Globus pallidus (tissue), 1 donor: Measurements from ENCODE around the gene TPSG1.
"Not testable (repeated sequence)": the region's sequence is repeated elsewhere in the genome, so short reads cannot be mapped to it uniquely, and the experiment has no call there.

ENCODE experiments used
- DNase-seq: peaks from one replicate; pipeline ENCODE4 v3.0.0-alpha.2; 2015; ENCODE audit warnings: low spot score

Gene TPSG1

GRCh38 chr16:1225051-1225451, at the start of gene TPSG1:
Gene TPSG1, minus strand, starts transcription at chr16:1225268. Its CDS starts 16 bp downstream, at chr16:1225252.
- no peak for DNase-seq

DNA sequence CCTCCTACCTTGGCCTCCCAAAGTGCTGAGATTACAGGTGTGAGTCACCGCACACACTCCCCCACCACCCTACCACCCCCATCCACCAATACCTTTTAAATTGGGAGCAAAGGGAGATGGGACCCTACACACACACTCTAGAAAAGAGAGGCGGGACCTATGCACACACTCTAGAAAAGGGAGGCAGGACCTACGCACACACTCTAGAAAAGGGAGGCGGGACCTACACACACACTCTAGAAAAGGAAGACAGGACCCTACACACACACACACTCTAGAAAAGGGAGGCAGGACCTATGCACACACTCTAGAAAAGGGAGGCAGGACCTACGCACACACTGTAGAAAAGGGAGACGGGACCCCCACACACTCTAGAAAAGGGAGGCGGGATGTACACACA, 49.7 kb upstream of the TPSG1 start:
- DNase-seq = no peak

GRCh38 chr16:1273816-1274215, 48.7 kb upstream of the TPSG1 start:
- no peak for DNase-seq

GRCh38 chr16:1272453-1273198, 47.6 kb upstream of the TPSG1 start:
- DNase-seq = no peak

DNA sequence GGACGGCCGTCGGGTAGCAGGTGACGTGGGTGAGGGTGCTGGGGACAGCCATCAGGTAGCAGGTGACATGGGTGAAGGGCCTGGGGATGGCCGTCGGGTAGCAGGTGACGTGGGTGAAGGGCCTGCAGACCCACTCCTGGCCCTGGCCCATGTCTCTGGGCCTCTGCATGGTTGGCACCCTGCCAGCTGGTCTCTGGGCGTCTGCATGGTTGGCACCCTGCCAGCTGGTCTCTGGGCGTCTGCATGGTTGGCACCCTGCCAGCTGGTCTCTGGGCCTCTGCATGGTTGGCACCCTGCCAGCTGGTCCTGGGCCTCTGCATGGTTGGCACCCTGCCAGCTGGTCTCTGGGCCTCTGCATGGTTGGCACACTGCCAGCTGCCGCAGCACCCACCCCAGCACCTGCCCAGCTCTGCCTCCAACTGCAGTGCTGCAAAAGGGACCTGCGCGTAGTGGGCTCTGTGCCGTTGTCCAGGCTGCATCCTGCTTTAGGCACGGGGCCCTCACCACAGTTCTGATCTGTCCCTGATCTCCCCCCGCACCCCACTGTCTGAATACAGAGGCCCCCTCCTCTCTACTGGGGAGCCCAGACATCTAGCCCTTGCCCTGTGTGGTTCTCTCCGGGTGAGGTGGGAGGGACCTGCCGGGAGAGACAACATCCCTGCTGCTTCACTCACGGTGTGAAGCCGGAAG, 46.8 kb upstream of the TPSG1 start:
- peak; percentile 2 for DNase-seq

DNA sequence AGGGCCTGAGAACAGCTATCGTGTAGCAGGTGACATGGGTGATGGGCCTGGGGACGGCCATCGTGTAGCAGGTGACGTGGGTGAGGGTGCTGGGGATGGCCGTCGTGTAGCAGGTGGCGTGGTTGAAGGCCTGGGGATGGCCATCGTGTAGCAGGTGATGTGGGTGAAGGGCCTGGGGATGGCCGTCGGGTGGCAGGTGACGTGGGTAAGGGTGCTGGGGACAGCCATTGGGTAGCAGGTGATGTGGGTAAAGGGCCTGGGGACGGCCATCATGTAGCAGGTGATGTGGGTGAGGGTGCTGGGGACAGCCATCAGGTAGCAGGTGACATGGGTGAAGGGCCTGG, 46.3 kb upstream of the TPSG1 start:
- DNase-seq = no peak

DNA sequence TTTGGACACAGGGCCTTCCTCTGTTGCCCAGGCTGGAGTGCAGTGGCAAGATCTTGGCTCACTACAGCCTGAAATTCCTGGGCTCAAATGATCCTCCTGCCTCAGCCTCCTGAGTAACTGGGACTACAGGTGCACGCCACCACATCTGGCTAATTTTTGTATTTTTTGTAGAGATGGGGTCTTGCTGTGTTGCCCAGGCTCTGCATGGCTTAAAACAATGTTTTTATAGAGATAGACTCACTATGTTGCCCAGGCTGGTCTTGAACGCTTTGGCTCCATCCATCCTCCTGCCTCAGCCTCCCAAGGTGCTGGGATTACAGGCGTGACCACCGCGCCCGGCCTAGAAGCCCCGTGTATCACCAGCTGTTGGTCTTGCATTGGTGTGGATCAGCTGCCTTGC, 44.4 kb upstream of the TPSG1 start:
- DNase-seq = not testable (repeated sequence)

GRCh38 chr16:1265826-1266225, 40.8 kb upstream of the TPSG1 start:
- DNase-seq = no peak

- no peak for DNase-seq
These were observed 40.1 kb upstream of the TPSG1 start for GRCh38 chr16:1265090-1265630.

GRCh38 chr16:1264345-1265089, 39.4 kb upstream of the TPSG1 start:
- DNase-seq = no peak

GRCh38 chr16:1263591-1264344, 38.7 kb upstream of the TPSG1 start:
- DNase-seq = no peak

DNA sequence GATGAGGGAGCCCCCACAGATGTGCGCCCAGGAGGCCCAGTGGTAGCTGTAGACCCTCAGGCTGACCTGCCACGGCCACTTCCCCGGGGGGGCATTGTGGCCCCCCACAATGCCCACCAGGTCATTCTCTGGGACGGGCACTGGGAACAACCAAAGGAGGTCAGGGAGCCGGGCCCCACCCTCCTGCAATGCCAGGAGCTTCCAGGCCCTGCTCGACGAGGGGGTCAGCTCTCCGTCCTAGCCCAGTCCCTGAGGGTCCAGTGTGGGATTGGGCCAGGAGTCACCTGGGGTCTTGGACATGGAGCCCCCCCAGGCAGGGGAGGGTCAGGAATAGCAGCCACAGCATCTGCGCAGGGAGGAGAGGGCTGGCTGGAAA, 37.8 kb upstream of the TPSG1 start:
- DNase-seq = no peak

DNA sequence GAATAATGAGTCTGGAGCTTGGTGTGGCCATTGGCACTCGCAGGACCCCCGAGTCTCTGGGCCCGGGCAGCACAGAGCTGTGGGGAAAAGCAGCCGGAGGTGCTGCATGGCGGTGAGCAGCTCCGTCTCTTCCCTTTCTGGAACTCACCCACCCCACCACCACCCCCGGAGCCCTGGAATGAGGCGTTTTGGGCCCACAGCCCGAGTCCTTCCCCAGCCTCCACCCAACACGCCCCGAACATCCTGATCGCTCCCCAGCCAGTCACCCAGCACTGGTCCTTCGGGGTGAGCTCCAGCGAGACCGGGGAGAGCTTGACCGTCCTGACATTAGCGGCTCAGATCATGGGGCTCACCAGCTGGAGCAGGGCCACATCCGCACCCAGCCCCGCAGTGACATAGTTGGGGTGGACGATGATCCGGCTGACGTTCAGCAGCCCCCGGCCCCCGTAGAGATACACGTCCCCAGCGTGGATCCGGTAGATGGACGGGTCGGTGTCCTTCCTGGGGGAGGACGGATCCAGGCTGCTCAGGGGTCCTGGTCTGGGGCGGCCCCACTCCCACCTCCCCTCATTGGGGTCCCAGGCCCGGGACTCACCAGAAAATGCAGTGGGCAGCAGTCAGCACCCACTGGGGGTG, 37.3 kb upstream of the TPSG1 start:
- DNase-seq = no peak

DNA sequence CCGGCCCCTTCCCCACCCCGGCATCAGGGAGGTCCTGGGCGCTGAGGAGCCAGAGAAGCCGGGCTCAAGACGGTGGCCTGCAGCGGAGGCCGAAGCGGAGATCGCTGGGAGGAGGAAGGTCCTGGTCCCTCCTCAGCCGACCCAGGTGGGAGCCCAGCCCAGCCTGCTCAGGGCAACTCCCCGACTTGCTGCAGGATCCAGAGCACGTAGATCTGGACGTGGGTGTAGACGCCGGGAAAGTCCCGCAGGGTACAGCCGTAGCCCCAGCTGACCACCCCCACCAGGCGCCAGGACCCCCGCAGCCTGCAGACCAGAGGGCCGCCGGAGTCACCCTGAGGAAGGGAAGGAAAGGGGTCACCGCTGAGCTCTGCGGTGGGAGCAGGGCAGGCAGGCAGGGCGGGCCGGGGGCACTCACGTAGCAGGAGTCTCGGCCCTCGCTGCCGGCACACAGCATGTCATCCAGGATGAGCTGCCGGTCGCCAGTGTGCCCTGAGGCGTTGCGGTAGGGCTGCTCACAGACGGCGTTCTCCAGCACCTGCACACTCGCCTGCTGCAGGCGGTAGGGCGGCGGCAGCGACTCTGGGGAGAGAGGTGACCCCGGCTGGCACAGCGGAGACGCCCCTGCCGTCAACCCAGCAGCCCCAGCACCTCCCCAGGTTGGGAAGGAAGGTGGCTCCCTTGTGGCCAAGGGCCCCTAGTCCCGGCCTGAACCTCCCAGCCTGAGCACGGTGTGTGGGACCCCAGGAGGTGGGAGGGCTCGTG, 36.2 kb upstream of the TPSG1 start:
- no peak for DNase-seq

GRCh38 chr16:1260101-1260680, 35.1 kb upstream of the TPSG1 start:
- no peak for DNase-seq

DNA sequence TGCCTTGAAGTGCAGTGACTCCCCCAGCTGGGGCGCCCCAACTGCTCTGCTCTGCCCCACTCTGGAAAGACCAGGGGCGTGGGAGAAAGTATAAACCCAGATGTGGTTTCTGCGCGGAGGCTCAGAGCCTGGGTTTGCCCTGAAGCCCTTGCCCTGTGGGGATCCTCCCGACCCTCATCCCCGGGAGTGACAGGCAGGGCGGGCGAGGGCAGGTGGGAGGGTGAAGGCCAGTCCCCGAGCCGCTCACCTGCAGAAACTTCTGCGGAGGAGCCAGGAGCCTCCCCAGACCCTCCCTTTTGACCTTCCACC, 34.6 kb upstream of the TPSG1 start:
- no peak for DNase-seq

- DNase-seq = no peak
These were observed 34.1 kb upstream of the TPSG1 start for GRCh38 chr16:1258906-1259759.

- no peak for DNase-seq
These were observed 33.1 kb upstream of the TPSG1 start for GRCh38 chr16:1258225-1258600.

- DNase-seq = no peak
These were observed 32.6 kb upstream of the TPSG1 start for GRCh38 chr16:1257561-1258224.
